Measurements from ENCODE around the gene EREG. TPM values are rescaled to one million over a fixed set of nuclear protein-coding genes. Genes with fewer than 3 reads are reported as not detected.

The EREG gene
- total RNA-seq, 1 donor from 2014 or later: 3.1 TPM

GRCh38 chr4:74426101-74426500, 61.2 kb downstream of the EREG start:
- DNase-seq (ENCODE audit: low read depth): no peak
- H3K4me3 ChIP-seq (ENCODE audit: low read depth, low read length): no peak overlapping the region
- TF ChIP-seq, protein P1, sequence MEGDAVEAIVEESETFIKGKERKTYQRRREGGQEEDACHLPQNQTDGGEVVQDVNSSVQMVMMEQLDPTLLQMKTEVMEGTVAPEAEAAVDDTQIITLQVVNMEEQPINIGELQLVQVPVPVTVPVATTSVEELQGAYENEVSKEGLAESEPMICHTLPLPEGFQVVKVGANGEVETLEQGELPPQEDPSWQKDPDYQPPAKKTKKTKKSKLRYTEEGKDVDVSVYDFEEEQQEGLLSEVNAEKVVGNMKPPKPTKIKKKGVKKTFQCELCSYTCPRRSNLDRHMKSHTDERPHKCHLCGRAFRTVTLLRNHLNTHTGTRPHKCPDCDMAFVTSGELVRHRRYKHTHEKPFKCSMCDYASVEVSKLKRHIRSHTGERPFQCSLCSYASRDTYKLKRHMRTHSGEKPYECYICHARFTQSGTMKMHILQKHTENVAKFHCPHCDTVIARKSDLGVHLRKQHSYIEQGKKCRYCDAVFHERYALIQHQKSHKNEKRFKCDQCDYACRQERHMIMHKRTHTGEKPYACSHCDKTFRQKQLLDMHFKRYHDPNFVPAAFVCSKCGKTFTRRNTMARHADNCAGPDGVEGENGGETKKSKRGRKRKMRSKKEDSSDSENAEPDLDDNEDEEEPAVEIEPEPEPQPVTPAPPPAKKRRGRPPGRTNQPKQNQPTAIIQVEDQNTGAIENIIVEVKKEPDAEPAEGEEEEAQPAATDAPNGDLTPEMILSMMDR (conservative IDR thresholded peaks at IDR 0.05; ENCODE audit: low read depth, low read length): no peak

DNA sequence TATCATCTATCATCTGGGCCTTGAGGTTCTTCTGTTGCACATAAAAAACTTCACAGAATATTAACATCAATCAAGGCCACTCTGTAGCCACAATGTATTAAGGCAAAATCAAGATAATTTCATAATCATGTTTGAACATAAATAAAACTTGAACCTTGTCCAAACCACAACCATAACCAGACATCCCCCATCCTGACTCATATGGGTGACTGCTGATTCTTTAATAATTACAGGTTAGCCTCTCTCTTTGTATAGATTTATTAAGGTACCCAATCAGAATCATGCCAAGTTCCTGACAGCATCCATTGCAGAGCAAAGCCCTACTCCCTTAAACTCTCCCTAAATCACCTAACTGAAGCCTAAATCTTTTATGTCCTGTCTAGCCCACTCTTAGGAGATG, 63.3 kb downstream of the EREG start:
- no peak for DNase-seq (ENCODE audit: low read depth)
- no peak overlapping the region for H3K4me3 ChIP-seq (ENCODE audit: low read depth, low read length)
- TF ChIP-seq, protein P1 (conservative IDR thresholded peaks at IDR 0.05; ENCODE audit: low read depth, low read length): no peak

- DNase-seq (ENCODE audit: low read depth): no peak
- TF ChIP-seq, protein P1 (conservative IDR thresholded peaks at IDR 0.05; ENCODE audit: low read depth, low read length): no peak
- H3K4me3 ChIP-seq (ENCODE audit: low read depth, low read length): no peak overlapping the region
These were observed 66.3 kb downstream of the EREG start for GRCh38 chr4:74431113-74431826.

- DNase-seq (ENCODE audit: low read depth): no peak
- no peak overlapping the region for H3K4me3 ChIP-seq (ENCODE audit: low read depth, low read length)
- TF ChIP-seq, protein P1 (conservative IDR thresholded peaks at IDR 0.05; ENCODE audit: low read depth, low read length): no peak
These were observed 68.1 kb downstream of the EREG start for GRCh38 chr4:74433043-74433442.

DNA sequence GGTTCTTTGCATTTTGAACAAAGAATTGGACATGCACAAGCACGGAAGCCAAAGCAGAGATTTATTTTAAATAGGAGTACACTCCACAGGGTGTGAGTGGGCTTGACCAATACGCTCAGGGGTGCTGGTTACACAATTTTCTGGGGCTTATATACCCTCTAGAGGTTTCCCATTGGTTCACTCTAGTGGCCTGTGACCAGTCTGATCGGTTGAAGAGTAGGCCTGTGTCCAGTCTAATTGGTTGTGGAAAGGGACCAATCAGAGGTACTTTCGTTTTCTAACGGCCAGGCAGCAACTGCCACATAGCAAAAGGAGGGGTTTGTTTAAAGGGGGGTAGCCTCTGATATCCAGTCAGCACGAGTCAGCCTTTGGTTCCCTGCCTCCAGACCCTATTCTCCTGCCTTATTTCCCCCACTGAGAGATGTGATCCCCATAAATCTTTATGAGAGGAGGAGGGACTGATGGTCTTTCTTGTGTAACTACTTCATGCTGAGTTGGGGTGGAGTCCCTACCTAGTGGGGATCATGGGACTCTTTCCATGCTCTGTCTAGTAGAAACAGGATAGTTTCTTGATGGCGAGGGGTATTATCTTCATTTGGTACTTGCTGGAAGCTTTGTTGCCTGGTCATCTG, 68.7 kb downstream of the EREG start:
- no peak for DNase-seq (ENCODE audit: low read depth)
- TF ChIP-seq, protein P1 (conservative IDR thresholded peaks at IDR 0.05; ENCODE audit: low read depth, low read length): no peak
- H3K4me3 ChIP-seq (ENCODE audit: low read depth, low read length): no peak overlapping the region

DNA sequence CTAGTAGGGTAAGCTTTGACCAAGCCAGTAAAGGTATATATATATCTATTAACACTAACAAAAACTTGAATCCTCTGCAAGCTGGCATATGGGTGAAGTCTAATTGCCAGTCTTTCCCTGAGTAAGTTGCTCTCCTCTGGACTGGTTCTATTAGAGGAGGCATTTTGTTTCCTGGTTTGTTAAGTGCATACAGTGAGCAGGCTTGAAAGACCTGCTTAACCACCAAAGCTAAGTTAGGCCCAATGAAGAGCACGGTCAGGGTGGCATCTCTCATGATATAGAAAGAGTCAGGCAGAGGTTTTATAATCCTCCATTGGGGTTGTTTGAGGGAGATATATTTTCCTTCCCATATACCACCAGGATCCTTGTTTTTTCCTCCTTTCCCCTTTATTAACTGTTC, 70.4 kb downstream of the EREG start:
- DNase-seq (ENCODE audit: low read depth): no peak
- TF ChIP-seq, protein P1 (conservative IDR thresholded peaks at IDR 0.05; ENCODE audit: low read depth, low read length): no peak
- H3K4me3 ChIP-seq (ENCODE audit: low read depth, low read length): no peak overlapping the region

DNA sequence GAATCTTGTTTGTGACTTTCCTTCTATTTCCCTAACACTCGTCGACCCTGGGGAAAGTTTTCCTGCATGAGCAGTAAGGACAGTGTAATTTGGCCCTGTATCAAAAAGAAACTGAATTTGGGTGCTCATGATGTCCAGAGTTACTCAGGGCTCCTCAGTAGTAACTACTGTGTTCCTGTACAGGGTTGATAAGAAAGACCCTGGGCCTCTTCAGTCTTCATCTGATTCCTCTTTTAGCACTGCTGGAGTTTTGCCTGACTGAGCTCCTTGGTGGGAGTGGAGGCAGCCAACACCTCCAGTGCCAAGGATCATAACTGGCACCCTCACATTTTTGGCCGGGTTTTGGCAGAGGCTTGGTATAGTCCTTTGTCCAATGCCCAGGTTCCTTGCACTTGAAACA, 72.9 kb downstream of the EREG start:
- TF ChIP-seq, protein P1 (conservative IDR thresholded peaks at IDR 0.05; ENCODE audit: low read depth, low read length): no peak
- DNase-seq (ENCODE audit: low read depth): no peak
- no peak overlapping the region for H3K4me3 ChIP-seq (ENCODE audit: low read depth, low read length)
